Gastroesophageal sphincter (tissue), 4 donors: ENCODE results near the gene MYO3B. TPM values are rescaled to one million over a fixed set of nuclear protein-coding genes. Genes with fewer than 3 reads are reported as not detected.

ENCODE experiments used
- ATAC-seq: fragments of 150-250 bp; one replicate; pipeline ENCODE4 v1.9.1; 2016; ENCODE audit warnings: mild to moderate bottlenecking, moderate library complexity
- H3K27ac ChIP-seq, 4 donors: fragments of 200-600 bp; sonication (generic) in 3 of 4; 1 replicate in 3 of 4; 2 replicates in 1 of 4; pipeline ENCODE4 v1.5.1; 2016 to 2019
- H3K27me3 ChIP-seq: fragments of 200-600 bp; sonication (generic); one replicate; pipeline ENCODE4 v1.5.1; 2019
- H3K36me3 ChIP-seq, 2 donors: fragments of 200-600 bp; sonication (generic); one replicate each; pipeline ENCODE4 v1.5.1; 2019; ENCODE audit warnings: control low read depth in 1 of 2
- H3K4me1 ChIP-seq, 3 donors: fragments of 200-600 bp; sonication (generic); 1 replicate in 2 of 3; 2 replicates in 1 of 3; pipeline ENCODE4 v1.5.1; 2016 to 2019; ENCODE audit warnings: control low read depth in 2 of 3
- H3K4me3 ChIP-seq, 2 donors: fragments of 200-600 bp; sonication (generic); one replicate each; pipeline ENCODE4 v1.5.1; 2019; ENCODE audit warnings: mild to moderate bottlenecking in 1 of 2, moderate library complexity in 1 of 2
- H3K9me3 ChIP-seq, 3 donors: fragments of 200-600 bp; sonication (generic); one replicate each; pipeline ENCODE4 v1.5.1; 2017 to 2019; ENCODE audit warnings: control low read depth in 2 of 3
- CTCF ChIP-seq, 4 experiments: fragments of 200-600 bp in 2 of 4; fragments of 450-650 bp in 2 of 4; sonication (generic) in 1 of 4; IDR thresholded peaks; one replicate each; pipeline ENCODE4 v1.5.1; 2017 to 2019; ENCODE audit warnings: antibody characterized with exemption in 4 of 4, mild to moderate bottlenecking in 2 of 4, moderate library complexity in 2 of 4
- EP300 ChIP-seq: sonication (generic); formaldehyde crosslinking; IDR thresholded peaks from one replicate; pipeline ENCODE4 v1.6.1; 2017; ENCODE audit warnings: antibody characterized with exemption, mild to moderate bottlenecking
- POLR2A ChIP-seq, 2 donors: fragments of 450-650 bp; IDR thresholded peaks; one replicate each; pipeline ENCODE4 v1.6.1; 2017; ENCODE audit warnings: antibody characterized with exemption in 2 of 2, mild to moderate bottlenecking in 2 of 2, moderate library complexity in 1 of 2
- POLR2AphosphoS5 ChIP-seq: sonication (generic); formaldehyde crosslinking; IDR thresholded peaks from one replicate; pipeline ENCODE4 v1.6.1; 2017; ENCODE audit warnings: antibody characterized with exemption
- WGBS, 2 donors: methylation state at CpG; one replicate each; pipeline ENCODE4 v1.1.5; 2018; ENCODE audit warnings: low coverage in 1 of 2; 5-methylcytosine and 5-hydroxymethylcytosine counted together
- total RNA-seq, 4 donors: library from RNA; depleted of rRNA; stranded (reverse); fragments of >200 nt; gene quantifications; one replicate each; pipeline ENCODE4 v1.1.0, GENCODE V29; 2016

The MYO3B gene
- total RNA-seq, 4 donors from 2014 or later, result not detected

GRCh38 chr2:170226216-170226615, 48.3 kb downstream of the MYO3B start:
- no peak overlapping the region for H3K4me3 ChIP-seq
- no peak overlapping the region for H3K27ac ChIP-seq
- TF ChIP-seq POLR2AphosphoS5 (no peak), EP300 (no peak)
- H3K36me3 ChIP-seq, result no peaks in the 10 kb centered on the region
- H3K27me3 ChIP-seq, result no peaks in the 10 kb centered on the region
- 100% methylated on average over 2 of the region's 4 CpGs; no CpG with 5 or more reads in 1 of the 2 donors for WGBS, 2 donors
- ATAC-seq, result no peak
- peaks cover 0 to 21% (median 0%) of the 10 kb centered on the region in 3 donors for H3K4me1 ChIP-seq
- H3K9me3 ChIP-seq, result no peaks in the 10 kb centered on the region

- peaks cover 0 to 12% (median 0%) of the 10 kb centered on the region in 3 donors for H3K4me1 ChIP-seq
- no peak overlapping the region for H3K27ac ChIP-seq
- no peaks in the 10 kb centered on the region for H3K9me3 ChIP-seq
- H3K36me3 ChIP-seq, result no peaks in the 10 kb centered on the region
- no peak overlapping the region for H3K4me3 ChIP-seq
- ATAC-seq, result no peak
- 69 to 71% methylated on average over 3 of the region's 4 CpGs for WGBS, 2 donors
- TF ChIP-seq CTCF (IDR thresholded peaks at IDR 0.05) (no peak), POLR2A (IDR thresholded peaks at IDR 0.05) (no peak), EP300 (no peak), POLR2AphosphoS5 (no peak)
- H3K27me3 ChIP-seq, result no peaks in the 10 kb centered on the region
These were observed 49.6 kb downstream of the MYO3B start for GRCh38 chr2:170227507-170227947.

GRCh38 chr2:170227951-170228350, 50.0 kb downstream of the MYO3B start:
- no peak overlapping the region for H3K27ac ChIP-seq
- no peak overlapping the region for H3K4me3 ChIP-seq
- H3K36me3 ChIP-seq, result no peaks in the 10 kb centered on the region
- TF ChIP-seq CTCF (IDR thresholded peaks at IDR 0.05), result no peak
- no peak for TF ChIP-seq POLR2A (IDR thresholded peaks at IDR 0.05)
- no peak for TF ChIP-seq POLR2AphosphoS5
- TF ChIP-seq EP300, result no peak
- H3K4me1 ChIP-seq, result peaks cover 0 to 12% (median 0%) of the 10 kb centered on the region in 3 donors
- ATAC-seq, result no peak
- no peaks in the 10 kb centered on the region for H3K27me3 ChIP-seq
- WGBS, 2 donors, result 75 to 80% methylated on average over 4 of the region's 4 CpGs
- H3K9me3 ChIP-seq, result no peaks in the 10 kb centered on the region

- ATAC-seq, result no peak
- Histone ChIP-seq H3K9me3 (no peaks in the 10 kb centered on the region), H3K36me3 (no peaks in the 10 kb centered on the region), H3K4me1 (peaks cover 0 to 12% (median 0%) of the 10 kb centered on the region in 3 donors), H3K27me3 (no peaks in the 10 kb centered on the region), H3K27ac (no peak overlapping the region), H3K4me3 (no peak overlapping the region)
- WGBS, 2 donors, result 89% methylated on average over 3 of the region's 3 CpGs; no CpG with 5 or more reads in 1 of the 2 donors
- no peak for TF ChIP-seq CTCF (IDR thresholded peaks at IDR 0.05)
- no peak for TF ChIP-seq EP300
- TF ChIP-seq POLR2A (IDR thresholded peaks at IDR 0.05), result no peak
- no peak for TF ChIP-seq POLR2AphosphoS5
These were observed 50.5 kb downstream of the MYO3B start for GRCh38 chr2:170228429-170228828.

- H3K27ac ChIP-seq, result no peak overlapping the region
- no peaks in the 10 kb centered on the region for H3K27me3 ChIP-seq
- ATAC-seq, result no peak
- no peak overlapping the region for H3K4me3 ChIP-seq
- no peaks in the 10 kb centered on the region for H3K9me3 ChIP-seq
- no peaks in the 10 kb centered on the region for H3K36me3 ChIP-seq
- TF ChIP-seq POLR2AphosphoS5 (no peak), CTCF (IDR thresholded peaks at IDR 0.05) (no peak), EP300 (no peak)
- H3K4me1 ChIP-seq, result peaks cover 0 to 12% (median 0%) of the 10 kb centered on the region in 3 donors
These were observed 51.2 kb downstream of the MYO3B start for GRCh38 chr2:170229125-170229524.
